HCT116 (cell line): ENCODE measurements around the gene MAP2K1. TPM values are rescaled to one million over a fixed set of nuclear protein-coding genes. Genes with fewer than 3 reads are reported as not detected.
A peak's percentile ranks its signal among the peaks of the same experiment; 100 is the strongest.
"Not testable (repeated sequence)": the region's sequence is repeated elsewhere in the genome, so short reads cannot be mapped to it uniquely, and the experiment has no call there.

Experiments used
- ATAC-seq: fragments of 200-7000 bp; cut with Tn5 transposase; 2 replicates; pipeline ENCODE4 v1.9.1; 2020; ENCODE audit warnings: mild to moderate bottlenecking, moderate library complexity
- BruUV-seq: library from RNA; stranded (reverse); fragments of 400-500 nt; replicated peaks from 2 replicates; lab custom pipeline; 2021; lab: Mats Ljungman, UMichigan
- CTCF ChIA-PET: fragments of 300-600 bp; sonication (Branson Sonifier 250); formaldehyde crosslinking; loops from one replicate; lab custom pipeline; 2021; ENCODE audit warnings: antibody characterized with exemption; lab: Charles Lee
- POLR2A ChIA-PET: fragments of 300-600, 350-600 bp; sonication (Branson Sonifier 250); formaldehyde crosslinking; loops from one replicate; lab custom pipeline; 2021; ENCODE audit warnings: antibody characterized with exemption; lab: Charles Lee
- RAD21 ChIA-PET, 2 experiments: fragments of 300-600 bp; sonication (Branson Sonifier 250); formaldehyde crosslinking; loops; one replicate each; lab custom pipeline; 2023; ENCODE audit warnings: low total read pairs in 2 of 2; ENCODE audit not compliant: uncharacterized antibody in 2 of 2, unreplicated experiment in 2 of 2, low non-redundant PET in 1 of 2; lab: Charles Lee
- DNase-seq: peaks from one replicate; pipeline ENCODE4 v3.0.0-alpha.2; 2010; ENCODE audit warnings: low read depth, low spot score
- H2AFZ ChIP-seq: fragments of 200-600 bp; shearing (Covaris generic), sonication (generic); 2 replicates; pipeline ENCODE4 v1.6.1; 2017; ENCODE audit warnings: low read depth, mixed run types, mixed read lengths, antibody characterized with exemption, low read length; ENCODE audit not compliant: poor library complexity, severe bottlenecking
- H3K27ac ChIP-seq: 2 replicates; pipeline ENCODE4 v1.5.1; 2012; ENCODE audit warnings: low read depth, low read length
- H3K27me3 ChIP-seq: fragments of 200-600 bp; sonication (generic); 2 replicates; pipeline ENCODE4 v1.6.1; 2016; ENCODE audit warnings: mixed run types, low read length, mixed read lengths; ENCODE audit not compliant: insufficient read depth
- H3K36me3 ChIP-seq, 2 experiments: fragments of 200-500 bp in 1 of 2; fragments of 200-600 bp in 1 of 2; sonication (Bioruptor generic) in 1 of 2; sonication (generic) in 1 of 2; 2 replicates each; pipeline versions ENCODE4 v1.5.1 to v1.6.1; 2014 to 2016; ENCODE audit warnings: low read length in 2 of 2, inconsistent platforms in 1 of 2, mixed read lengths in 1 of 2, mixed run types in 1 of 2; ENCODE audit not compliant: insufficient read depth in 2 of 2, control insufficient read depth in 1 of 2
- H3K4me1 ChIP-seq, 2 experiments: fragments of 200-600 bp in 1 of 2; sonication (generic) in 1 of 2; 2 replicates each; pipeline versions ENCODE4 v1.5.1 to v1.6.1; 2012 to 2017; ENCODE audit warnings: low read length in 2 of 2, inconsistent platforms in 1 of 2, mild to moderate bottlenecking in 1 of 2, mixed read lengths in 1 of 2, mixed run types in 1 of 2, moderate library complexity in 1 of 2; ENCODE audit not compliant: insufficient read depth in 2 of 2, control insufficient read depth in 1 of 2
- H3K4me2 ChIP-seq: fragments of 200-600 bp; sonication (generic); 2 replicates; pipeline ENCODE4 v1.6.1; 2017; ENCODE audit warnings: mixed run types, low read length, mixed read lengths
- H3K4me3 ChIP-seq, 2 experiments: fragments of 200-600 bp in 1 of 2; sonication (generic) in 1 of 2; replicated peaks in 1 of 2; 2 replicates each; pipeline ENCODE4 v1.5.1; 2011 to 2016; ENCODE audit warnings: low read length in 2 of 2, control low read depth in 1 of 2, low read depth in 1 of 2, mild to moderate bottlenecking in 1 of 2, mixed read lengths in 1 of 2, mixed run types in 1 of 2
- H3K79me2 ChIP-seq: fragments of 200-600 bp; sonication (generic); 2 replicates; pipeline ENCODE4 v1.6.1; 2017; ENCODE audit warnings: mild to moderate bottlenecking, mixed run types, low read length, moderate library complexity, mixed read lengths; ENCODE audit not compliant: insufficient read depth
- H3K9ac ChIP-seq: fragments of 200-600 bp; sonication (generic); 2 replicates; pipeline ENCODE4 v1.6.1; 2016; ENCODE audit warnings: low read length, mixed read lengths
- H3K9me2 ChIP-seq: fragments of 200-600 bp; sonication (generic), shearing (Covaris generic); 2 replicates; pipeline ENCODE4 v1.6.1; 2017; ENCODE audit warnings: mixed run types, mild to moderate bottlenecking, moderate library complexity; ENCODE audit not compliant: insufficient read depth
- H3K9me3 ChIP-seq, 2 experiments: fragments of 200-500 bp in 1 of 2; fragments of 200-600 bp in 1 of 2; sonication (Bioruptor generic) in 1 of 2; sonication (generic) in 1 of 2; 2 replicates each; pipeline ENCODE4 v1.6.1; 2014 to 2017; ENCODE audit warnings: low read length in 2 of 2, mixed read lengths in 2 of 2, inconsistent platforms in 1 of 2, low read depth in 1 of 2, mild to moderate bottlenecking in 1 of 2, mixed run types in 1 of 2, moderate library complexity in 1 of 2; ENCODE audit not compliant: control insufficient read depth in 1 of 2, insufficient read depth in 1 of 2
- H4K20me1 ChIP-seq: fragments of 200-600 bp; sonication (generic), shearing (Covaris generic); 2 replicates; pipeline ENCODE4 v1.6.1; 2017; ENCODE audit warnings: mixed run types, mild to moderate bottlenecking, moderate library complexity; ENCODE audit not compliant: insufficient read depth
- EGR1 ChIP-seq: IDR thresholded peaks from 2 replicates; pipeline ENCODE4 v1.6.1; 2012; ENCODE audit warnings: low read depth
- ELF1 ChIP-seq: IDR thresholded peaks from 2 replicates; pipeline ENCODE4 v1.6.1; 2012; ENCODE audit warnings: low read depth, borderline replicate concordance
- FOSL1 ChIP-seq: IDR thresholded peaks from 2 replicates; pipeline ENCODE4 v1.6.1; 2012; ENCODE audit warnings: low read depth
- POLR2A ChIP-seq: IDR thresholded peaks from 2 replicates; pipeline ENCODE4 v1.7.0; 2011; ENCODE audit warnings: borderline replicate concordance; ENCODE audit not compliant: insufficient read depth, insufficient read length; ENCODE audit errors: extremely low read depth
- RAD21 ChIP-seq: IDR thresholded peaks from 2 replicates; pipeline ENCODE4 v1.6.1; 2012; ENCODE audit warnings: low read depth, mild to moderate bottlenecking
- ZFX ChIP-seq: fragments of 450-650 bp; IDR thresholded peaks from 2 replicates; pipeline ENCODE4 v1.6.1; 2017
- intact Hi-C: fragments of 100-400 bp; cut with micrococcal nuclease; formaldehyde crosslinking; loops from 2 replicates; pipeline ENCODE4 v1.10.0; 2022
- total RNA-seq: library from RNA; stranded (reverse); gene quantifications from one replicate; pipeline ENCODE4 v1.2.1, GENCODE V29; 2021; ENCODE audit not compliant: unreplicated experiment
- TF ChIP-seq, protein P1 (sequence below), 3 experiments: fragments of 200-600 bp in 1 of 3; sonication (generic) in 1 of 3; IDR thresholded peaks in 2 of 3; conservative IDR thresholded peaks in 1 of 3; 2 replicates each; pipeline ENCODE4 v1.5.1; 2012 to 2017; ENCODE audit warnings: low read depth in 2 of 3, low read length in 2 of 3, antibody characterized with exemption in 1 of 3, borderline replicate concordance in 1 of 3, control low read depth in 1 of 3, mild to moderate bottlenecking in 1 of 3, mixed read lengths in 1 of 3, mixed run types in 1 of 3, moderate library complexity in 1 of 3; ENCODE audit not compliant: insufficient read depth in 1 of 3
- TF ChIP-seq, protein P2 (sequence below): IDR thresholded peaks from 2 replicates; pipeline ENCODE4 v1.6.1; 2012

Gene MAP2K1
- total RNA-seq, 1 experiment from 2014 or later: 52.3 TPM

DNA sequence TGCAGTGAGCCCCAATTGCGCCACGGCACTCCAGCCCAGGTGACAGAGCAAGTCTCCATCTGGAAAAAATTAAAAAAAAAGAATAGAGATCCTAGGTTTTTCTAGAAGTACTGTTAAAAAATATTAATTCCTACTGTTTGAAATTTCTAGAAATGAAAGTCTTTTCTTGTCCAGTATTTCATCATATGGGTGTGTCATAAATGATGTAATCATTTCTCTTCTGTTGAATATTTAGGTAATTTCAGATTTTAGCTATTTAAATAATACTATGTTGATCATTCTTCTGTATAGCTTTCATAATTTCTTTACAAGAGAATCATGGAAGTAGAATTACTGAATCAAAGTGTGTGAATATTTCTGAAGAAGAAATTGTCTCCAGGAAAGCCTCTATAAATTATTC lies 5.3 kb upstream of the MAP2K1 start:
- DNase-seq, H3K27ac ChIP-seq, RAD21 ChIA-PET, H3K4me3 ChIP-seq, H2AFZ ChIP-seq, H3K4me1 ChIP-seq, BruUV-seq, intact Hi-C loops, H3K9ac ChIP-seq, H3K4me2 ChIP-seq, POLR2A ChIA-PET, ATAC-seq, H3K79me2 ChIP-seq, CTCF ChIA-PET, H3K9me2 ChIP-seq, H4K20me1 ChIP-seq, H3K27me3 ChIP-seq, H3K9me3 ChIP-seq, H3K36me3 ChIP-seq: not testable (repeated sequence)

DNA sequence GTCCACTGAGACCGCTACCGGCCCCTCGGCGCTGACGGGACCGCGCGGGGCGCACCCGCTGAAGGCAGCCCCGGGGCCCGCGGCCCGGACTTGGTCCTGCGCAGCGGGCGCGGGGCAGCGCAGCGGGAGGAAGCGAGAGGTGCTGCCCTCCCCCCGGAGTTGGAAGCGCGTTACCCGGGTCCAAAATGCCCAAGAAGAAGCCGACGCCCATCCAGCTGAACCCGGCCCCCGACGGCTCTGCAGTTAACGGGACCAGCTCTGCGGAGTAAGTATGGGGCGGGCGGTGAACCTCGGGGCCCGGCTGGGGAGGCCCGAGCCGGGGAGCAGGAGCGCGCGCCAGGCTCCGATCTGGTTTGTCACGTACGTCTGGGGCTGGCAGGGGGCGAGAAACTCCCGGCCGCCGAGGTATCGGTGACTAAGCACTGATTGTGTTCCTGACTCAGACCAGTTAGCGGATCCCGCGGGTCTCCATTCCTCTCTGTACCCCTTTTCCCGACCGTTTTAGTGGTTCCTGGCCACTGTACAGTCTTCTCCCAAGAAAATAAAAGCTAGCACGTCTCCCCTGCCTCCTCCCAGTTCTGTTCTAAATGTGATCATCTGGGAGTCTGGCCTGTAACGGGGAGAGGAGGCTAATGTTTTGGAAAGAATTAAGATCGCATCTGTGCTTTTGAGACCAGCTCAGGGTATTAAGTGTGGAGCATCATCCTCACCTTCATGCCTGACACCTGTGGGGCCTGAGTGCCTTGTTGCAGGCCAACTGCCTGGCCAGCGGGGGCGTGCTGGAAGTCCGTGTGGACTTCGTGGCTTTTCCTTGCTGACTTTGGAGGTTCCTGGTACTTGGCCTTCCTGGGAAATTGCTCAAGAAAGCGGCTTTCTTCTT lies 691 bp downstream of the MAP2K1 start:
- H3K79me2 ChIP-seq: peaks cover 52% of the 10 kb centered on the region
- 0 out of 4 replicates have a peak, but pooled peaks cover 0 to 2% of the 10 kb centered on the region in 2 experiments for H3K36me3 ChIP-seq
- H3K9ac ChIP-seq: peak overlapping the region; percentile 80
- peaks cover 5% of the 10 kb centered on the region; the same call in 1 of the 2 replicates for H4K20me1 ChIP-seq
- TF ChIP-seq ELF1 (no peak), POLR2A (no peak), RAD21 (no peak), FOSL1 (peak; percentile 28; the same call in 1 of the 2 replicates), EGR1 (peak; percentile 58), ZFX (peak; percentile 18; the same call in 1 of the 2 replicates)
- TF ChIP-seq, protein P1, sequence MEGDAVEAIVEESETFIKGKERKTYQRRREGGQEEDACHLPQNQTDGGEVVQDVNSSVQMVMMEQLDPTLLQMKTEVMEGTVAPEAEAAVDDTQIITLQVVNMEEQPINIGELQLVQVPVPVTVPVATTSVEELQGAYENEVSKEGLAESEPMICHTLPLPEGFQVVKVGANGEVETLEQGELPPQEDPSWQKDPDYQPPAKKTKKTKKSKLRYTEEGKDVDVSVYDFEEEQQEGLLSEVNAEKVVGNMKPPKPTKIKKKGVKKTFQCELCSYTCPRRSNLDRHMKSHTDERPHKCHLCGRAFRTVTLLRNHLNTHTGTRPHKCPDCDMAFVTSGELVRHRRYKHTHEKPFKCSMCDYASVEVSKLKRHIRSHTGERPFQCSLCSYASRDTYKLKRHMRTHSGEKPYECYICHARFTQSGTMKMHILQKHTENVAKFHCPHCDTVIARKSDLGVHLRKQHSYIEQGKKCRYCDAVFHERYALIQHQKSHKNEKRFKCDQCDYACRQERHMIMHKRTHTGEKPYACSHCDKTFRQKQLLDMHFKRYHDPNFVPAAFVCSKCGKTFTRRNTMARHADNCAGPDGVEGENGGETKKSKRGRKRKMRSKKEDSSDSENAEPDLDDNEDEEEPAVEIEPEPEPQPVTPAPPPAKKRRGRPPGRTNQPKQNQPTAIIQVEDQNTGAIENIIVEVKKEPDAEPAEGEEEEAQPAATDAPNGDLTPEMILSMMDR (IDR thresholded peaks at IDR 0.05 in 2 of 3, conservative IDR thresholded peaks at IDR 0.05 in 1 of 3; ENCODE audit: borderline replicate concordance in 1 of 3, insufficient read depth in 1 of 3, low read depth in 2 of 3, low read length in 2 of 3): peak in 2 of 3 experiments; percentile 43 to 48; a peak in 4 of 6 replicates
- TF ChIP-seq, protein P2, sequence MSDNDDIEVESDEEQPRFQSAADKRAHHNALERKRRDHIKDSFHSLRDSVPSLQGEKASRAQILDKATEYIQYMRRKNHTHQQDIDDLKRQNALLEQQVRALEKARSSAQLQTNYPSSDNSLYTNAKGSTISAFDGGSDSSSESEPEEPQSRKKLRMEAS: peak; percentile 18; the same call in 1 of the 2 replicates
- ChIA-PET CTCF (interaction anchor here (1.7 to 3.7 kb wide), 3 partner anchors 16 to 110 kb away, joined by 5 to 27 read pairs (median 5); partner anchors contain the start of gene SNAPC5), POLR2A (interaction anchor here (0.6 to 2.7 kb wide), 7 partner anchors 9 to 541 kb away, joined by 3 to 12 read pairs (median 4); partner anchors contain the start of genes SNAPC5 and TIPIN), RAD21 (no interaction called here)
- TSS peak; percentile 42 for BruUV-seq
- peak overlapping the region; percentile 66 for H3K4me2 ChIP-seq
- peak overlapping the region; percentile 64 to 86 for H3K4me3 ChIP-seq
- H2AFZ ChIP-seq: no peak overlapping the region
- no peaks in the 10 kb centered on the region for H3K9me2 ChIP-seq
- H3K27ac ChIP-seq: peak overlapping the region; percentile 79
- no peaks in the 10 kb centered on the region for H3K27me3 ChIP-seq
- peak; percentile 46 for ATAC-seq
- no peaks in the 10 kb centered on the region for H3K9me3 ChIP-seq
- DNase-seq: no peak
- intact Hi-C loops: no loop called here
- H3K4me1 ChIP-seq: peaks cover 4 to 28% of the 10 kb centered on the region in 2 experiments; a peak in 3 of 4 replicates
